ENCODE measurements around the gene BEND2.

Gene BEND2

GRCh38 chrX:18129690-18130089, 91.0 kb downstream of the BEND2 start:
- TF ChIP-seq CTCF (IDR thresholded peaks at IDR 0.05; ENCODE audit: low read depth, low read length, missing control alignments), result no peak
- H3K4me3 ChIP-seq (ENCODE audit: low read depth, low read length), result no peak overlapping the region
- in situ Hi-C loops (cut with HindIII; ENCODE audit: low sequenced_read_pairs), result loop anchor here (5.0 kb wide), 1 partner anchor 38 kb away; no protein-coding TSS in a partner anchor
- no peak for DNase-seq (ENCODE audit: low read depth)

DNA sequence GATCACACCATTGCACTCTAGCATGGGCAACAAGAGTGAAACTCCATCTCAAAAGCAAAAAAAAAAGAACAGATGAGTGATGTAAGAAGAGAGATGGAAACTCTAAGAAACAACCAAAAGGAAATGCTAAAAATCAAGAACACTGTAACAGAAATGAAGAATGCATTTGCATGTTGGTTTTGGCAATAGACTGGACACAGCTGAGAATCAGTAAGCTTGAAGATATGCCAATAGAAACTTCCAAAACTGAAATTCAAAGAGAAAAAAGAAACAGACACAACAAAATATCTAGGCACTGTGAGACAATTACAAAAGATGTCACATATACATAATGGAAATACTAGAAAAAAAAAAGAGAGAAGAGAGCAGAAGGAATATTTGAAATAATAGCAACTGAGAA, 93.7 kb downstream of the BEND2 start:
- no peak overlapping the region for H3K4me3 ChIP-seq (ENCODE audit: low read depth, low read length)
- in situ Hi-C loops (cut with HindIII; ENCODE audit: low sequenced_read_pairs), result no loop called here
- no peak for DNase-seq (ENCODE audit: low read depth)
- TF ChIP-seq CTCF (IDR thresholded peaks at IDR 0.05; ENCODE audit: low read depth, low read length, missing control alignments), result no peak

GRCh38 chrX:18119856-18120255, 100.8 kb downstream of the BEND2 start:
- in situ Hi-C loops (cut with HindIII; ENCODE audit: low sequenced_read_pairs), result no loop called here
- no peak for DNase-seq (ENCODE audit: low read depth)
- TF ChIP-seq CTCF (IDR thresholded peaks at IDR 0.05; ENCODE audit: low read depth, low read length, missing control alignments), result no peak
- H3K4me3 ChIP-seq (ENCODE audit: low read depth, low read length), result no peak overlapping the region
